GM21723 (cell line): Measurements from ENCODE around the gene TSHZ2.

Source experiments
- ATAC-seq: cut with Tn5 transposase; IDR thresholded peaks from one replicate; pipeline ENCODE4 v1.9.1; 2021; ENCODE audit warnings: mild to moderate bottlenecking, moderate library complexity; ENCODE audit not compliant: unreplicated experiment

TSHZ2 gene

GRCh38 chr20:53194306-53195290 is 222.4 kb downstream of the TSHZ2 start:
- no peak for ATAC-seq

- no peak for ATAC-seq
Measured at GRCh38 chr20:53195876-53196610, 223.9 kb downstream of the TSHZ2 start.

- no peak for ATAC-seq
Measured at GRCh38 chr20:53201588-53201987, 229.4 kb downstream of the TSHZ2 start.

- no peak for ATAC-seq
Measured at GRCh38 chr20:53202777-53203176, 230.6 kb downstream of the TSHZ2 start.

GRCh38 chr20:53205046-53205445 is 232.9 kb downstream of the TSHZ2 start:
- no peak for ATAC-seq

- no peak for ATAC-seq
Measured at GRCh38 chr20:53208110-53208832, 236.1 kb downstream of the TSHZ2 start.

- ATAC-seq, result no peak
Measured at GRCh38 chr20:53210041-53210440, 237.9 kb downstream of the TSHZ2 start.

- no peak for ATAC-seq
Measured at GRCh38 chr20:53210931-53211330, 238.8 kb downstream of the TSHZ2 start.

- no peak for ATAC-seq
Measured at GRCh38 chr20:53212018-53212417, 239.9 kb downstream of the TSHZ2 start.

- no peak for ATAC-seq
Measured at GRCh38 chr20:53214392-53214791, 242.2 kb downstream of the TSHZ2 start.

- no peak for ATAC-seq
Measured at GRCh38 chr20:53215166-53215565, 243.0 kb downstream of the TSHZ2 start.

GRCh38 chr20:53216478-53216855 is 244.3 kb downstream of the TSHZ2 start:
- ATAC-seq, result no peak

- ATAC-seq, result peak; percentile 70
Measured at GRCh38 chr20:53216856-53217576, 244.9 kb downstream of the TSHZ2 start.

GRCh38 chr20:53220482-53221307 is 248.5 kb downstream of the TSHZ2 start:
- no peak for ATAC-seq

GRCh38 chr20:53221731-53222130 is 249.6 kb downstream of the TSHZ2 start:
- no peak for ATAC-seq

- ATAC-seq, result no peak
Measured at GRCh38 chr20:53222416-53222815, 250.3 kb downstream of the TSHZ2 start.

- no peak for ATAC-seq
Measured at GRCh38 chr20:53222932-53223331, 250.8 kb downstream of the TSHZ2 start.

GRCh38 chr20:53223626-53224172 is 251.5 kb downstream of the TSHZ2 start:
- ATAC-seq, result no peak

- ATAC-seq, result no peak
Measured at GRCh38 chr20:53224851-53225250, 252.7 kb downstream of the TSHZ2 start.
